ENCODE data around the gene PHF21B. TPM values are rescaled to one million over a fixed set of nuclear protein-coding genes. Genes with fewer than 3 reads are reported as not detected.
"Not testable (repeated sequence)": the region's sequence is repeated elsewhere in the genome, so short reads cannot be mapped to it uniquely, and the experiment has no call there.

The PHF21B gene
- total RNA-seq, 1 experiment from 2014 or later: 5.9 TPM

- no peaks in the 10 kb centered on the region for H3K27me3 ChIP-seq (ENCODE audit: low read length)
- no peak overlapping the region for H3K4me3 ChIP-seq (ENCODE audit: low read length)
- no peak overlapping the region for H3K27ac ChIP-seq (ENCODE audit: low read length)
- H3K4me2 ChIP-seq (ENCODE audit: low read depth, low read length, poor library complexity, severe bottlenecking): no peak overlapping the region
- H3K9me2 ChIP-seq (replicated peaks; ENCODE audit: insufficient read depth, low read length): no peaks in the 10 kb centered on the region
- H3K9me3 ChIP-seq (ENCODE audit: low read length): no peaks in the 10 kb centered on the region
- no peak overlapping the region for H2AFZ ChIP-seq (ENCODE audit: low read length)
- no peaks in the 10 kb centered on the region for H3K4me1 ChIP-seq (ENCODE audit: low read length)
- no peaks in the 10 kb centered on the region for H3K36me3 ChIP-seq (ENCODE audit: insufficient read depth, low read length)
- no peaks in the 10 kb centered on the region for H4K20me1 ChIP-seq (ENCODE audit: insufficient read depth, low read depth, low read length)
- no peak for DNase-seq
- H3K79me2 ChIP-seq (ENCODE audit: low read length): no peaks in the 10 kb centered on the region
- no peak overlapping the region for H3K9ac ChIP-seq (ENCODE audit: low read length)
Measured at GRCh38 chr22:44859641-44860040, 150.2 kb downstream of the PHF21B start.

- H3K27me3 ChIP-seq (ENCODE audit: low read length); H3K4me2 ChIP-seq (ENCODE audit: low read depth, low read length, poor library complexity, severe bottlenecking); H3K79me2 ChIP-seq (ENCODE audit: low read length); H3K9ac ChIP-seq (ENCODE audit: low read length); H3K4me3 ChIP-seq (ENCODE audit: low read length); H4K20me1 ChIP-seq (ENCODE audit: insufficient read depth, low read depth, low read length); DNase-seq; H3K9me2 ChIP-seq (replicated peaks; ENCODE audit: insufficient read depth, low read length); H2AFZ ChIP-seq (ENCODE audit: low read length); H3K27ac ChIP-seq (ENCODE audit: low read length); H3K9me3 ChIP-seq (ENCODE audit: low read length); H3K4me1 ChIP-seq (ENCODE audit: low read length); H3K36me3 ChIP-seq (ENCODE audit: insufficient read depth, low read length): not testable (repeated sequence)
Measured at GRCh38 chr22:44858819-44859218, 151.0 kb downstream of the PHF21B start.

GRCh38 chr22:44855855-44856254, 153.9 kb downstream of the PHF21B start:
- Histone ChIP-seq H3K9me2 (replicated peaks; ENCODE audit: insufficient read depth, low read length) (no peaks in the 10 kb centered on the region), H3K9ac (ENCODE audit: low read length) (no peak overlapping the region), H3K4me3 (ENCODE audit: low read length) (no peak overlapping the region), H2AFZ (ENCODE audit: low read length) (no peak overlapping the region), H3K4me1 (ENCODE audit: low read length) (no peaks in the 10 kb centered on the region), H3K4me2 (ENCODE audit: low read depth, low read length, poor library complexity, severe bottlenecking) (no peak overlapping the region), H3K9me3 (ENCODE audit: low read length) (no peaks in the 10 kb centered on the region), H3K27me3 (ENCODE audit: low read length) (no peaks in the 10 kb centered on the region), H3K36me3 (ENCODE audit: insufficient read depth, low read length) (no peaks in the 10 kb centered on the region), H3K79me2 (ENCODE audit: low read length) (no peaks in the 10 kb centered on the region), H3K27ac (ENCODE audit: low read length) (no peak overlapping the region), H4K20me1 (ENCODE audit: insufficient read depth, low read depth, low read length) (no peaks in the 10 kb centered on the region)
- no peak for DNase-seq

GRCh38 chr22:44854641-44855040, 155.2 kb downstream of the PHF21B start:
- not testable (repeated sequence) for H3K4me1 ChIP-seq (ENCODE audit: low read length); H3K9me3 ChIP-seq (ENCODE audit: low read length); H4K20me1 ChIP-seq (ENCODE audit: insufficient read depth, low read depth, low read length); H3K4me3 ChIP-seq (ENCODE audit: low read length); H3K27ac ChIP-seq (ENCODE audit: low read length); H3K79me2 ChIP-seq (ENCODE audit: low read length); H2AFZ ChIP-seq (ENCODE audit: low read length); H3K4me2 ChIP-seq (ENCODE audit: low read depth, low read length, poor library complexity, severe bottlenecking); H3K9ac ChIP-seq (ENCODE audit: low read length); H3K27me3 ChIP-seq (ENCODE audit: low read length); DNase-seq; H3K36me3 ChIP-seq (ENCODE audit: insufficient read depth, low read length); H3K9me2 ChIP-seq (replicated peaks; ENCODE audit: insufficient read depth, low read length)

GRCh38 chr22:44850946-44851345, 158.9 kb downstream of the PHF21B start:
- no peak overlapping the region for H3K4me3 ChIP-seq (ENCODE audit: low read length)
- no peak overlapping the region for H3K4me2 ChIP-seq (ENCODE audit: low read depth, low read length, poor library complexity, severe bottlenecking)
- H3K9me2 ChIP-seq (replicated peaks; ENCODE audit: insufficient read depth, low read length): no peaks in the 10 kb centered on the region
- H3K36me3 ChIP-seq (ENCODE audit: insufficient read depth, low read length): no peaks in the 10 kb centered on the region
- no peaks in the 10 kb centered on the region for H3K4me1 ChIP-seq (ENCODE audit: low read length)
- no peak for DNase-seq
- H2AFZ ChIP-seq (ENCODE audit: low read length): no peak overlapping the region
- no peaks in the 10 kb centered on the region for H3K79me2 ChIP-seq (ENCODE audit: low read length)
- no peaks in the 10 kb centered on the region for H4K20me1 ChIP-seq (ENCODE audit: insufficient read depth, low read depth, low read length)
- H3K27ac ChIP-seq (ENCODE audit: low read length): no peak overlapping the region
- no peak overlapping the region for H3K9ac ChIP-seq (ENCODE audit: low read length)
- no peaks in the 10 kb centered on the region for H3K27me3 ChIP-seq (ENCODE audit: low read length)
- H3K9me3 ChIP-seq (ENCODE audit: low read length): no peaks in the 10 kb centered on the region

GRCh38 chr22:44848791-44849420, 160.9 kb downstream of the PHF21B start:
- Histone ChIP-seq H3K36me3 (ENCODE audit: insufficient read depth, low read length) (no peaks in the 10 kb centered on the region), H3K9ac (ENCODE audit: low read length) (no peak overlapping the region), H3K27me3 (ENCODE audit: low read length) (no peaks in the 10 kb centered on the region), H3K4me3 (ENCODE audit: low read length) (no peak overlapping the region), H3K9me3 (ENCODE audit: low read length) (no peaks in the 10 kb centered on the region), H4K20me1 (ENCODE audit: insufficient read depth, low read depth, low read length) (no peaks in the 10 kb centered on the region), H2AFZ (ENCODE audit: low read length) (no peak overlapping the region), H3K4me1 (ENCODE audit: low read length) (no peaks in the 10 kb centered on the region), H3K79me2 (ENCODE audit: low read length) (no peaks in the 10 kb centered on the region), H3K27ac (ENCODE audit: low read length) (no peak overlapping the region), H3K4me2 (ENCODE audit: low read depth, low read length, poor library complexity, severe bottlenecking) (no peak overlapping the region), H3K9me2 (replicated peaks; ENCODE audit: insufficient read depth, low read length) (no peaks in the 10 kb centered on the region)
- no peak for DNase-seq

- no peaks in the 10 kb centered on the region for H3K9me2 ChIP-seq (replicated peaks; ENCODE audit: insufficient read depth, low read length)
- H3K36me3 ChIP-seq (ENCODE audit: insufficient read depth, low read length): no peaks in the 10 kb centered on the region
- no peaks in the 10 kb centered on the region for H3K27me3 ChIP-seq (ENCODE audit: low read length)
- H3K79me2 ChIP-seq (ENCODE audit: low read length): no peaks in the 10 kb centered on the region
- H4K20me1 ChIP-seq (ENCODE audit: insufficient read depth, low read depth, low read length): no peaks in the 10 kb centered on the region
- H3K9me3 ChIP-seq (ENCODE audit: low read length): no peaks in the 10 kb centered on the region
- H3K4me1 ChIP-seq (ENCODE audit: low read length): no peaks in the 10 kb centered on the region
- H3K4me2 ChIP-seq (ENCODE audit: low read depth, low read length, poor library complexity, severe bottlenecking): no peak overlapping the region
- no peak overlapping the region for H3K27ac ChIP-seq (ENCODE audit: low read length)
- H3K4me3 ChIP-seq (ENCODE audit: low read length): no peak overlapping the region
- H2AFZ ChIP-seq (ENCODE audit: low read length): no peak overlapping the region
- DNase-seq: no peak
- H3K9ac ChIP-seq (ENCODE audit: low read length): no peak overlapping the region
Measured at GRCh38 chr22:44848296-44848741, 161.5 kb downstream of the PHF21B start.

- no peaks in the 10 kb centered on the region for H3K9me2 ChIP-seq (replicated peaks; ENCODE audit: insufficient read depth, low read length)
- no peaks in the 10 kb centered on the region for H3K27me3 ChIP-seq (ENCODE audit: low read length)
- no peaks in the 10 kb centered on the region for H3K36me3 ChIP-seq (ENCODE audit: insufficient read depth, low read length)
- H4K20me1 ChIP-seq (ENCODE audit: insufficient read depth, low read depth, low read length): no peaks in the 10 kb centered on the region
- H3K9ac ChIP-seq (ENCODE audit: low read length): no peak overlapping the region
- no peaks in the 10 kb centered on the region for H3K9me3 ChIP-seq (ENCODE audit: low read length)
- no peak overlapping the region for H2AFZ ChIP-seq (ENCODE audit: low read length)
- no peak for DNase-seq
- H3K4me2 ChIP-seq (ENCODE audit: low read depth, low read length, poor library complexity, severe bottlenecking): no peak overlapping the region
- no peaks in the 10 kb centered on the region for H3K79me2 ChIP-seq (ENCODE audit: low read length)
- no peaks in the 10 kb centered on the region for H3K4me1 ChIP-seq (ENCODE audit: low read length)
- H3K27ac ChIP-seq (ENCODE audit: low read length): no peak overlapping the region
- H3K4me3 ChIP-seq (ENCODE audit: low read length): no peak overlapping the region
Measured at GRCh38 chr22:44847892-44848291, 161.9 kb downstream of the PHF21B start.

- H3K4me3 ChIP-seq (ENCODE audit: low read length): no peak overlapping the region
- H3K9me3 ChIP-seq (ENCODE audit: low read length): no peaks in the 10 kb centered on the region
- no peak overlapping the region for H3K4me2 ChIP-seq (ENCODE audit: low read depth, low read length, poor library complexity, severe bottlenecking)
- H4K20me1 ChIP-seq (ENCODE audit: insufficient read depth, low read depth, low read length): no peaks in the 10 kb centered on the region
- H3K27ac ChIP-seq (ENCODE audit: low read length): no peak overlapping the region
- no peaks in the 10 kb centered on the region for H3K36me3 ChIP-seq (ENCODE audit: insufficient read depth, low read length)
- no peak overlapping the region for H3K9ac ChIP-seq (ENCODE audit: low read length)
- no peak overlapping the region for H2AFZ ChIP-seq (ENCODE audit: low read length)
- H3K79me2 ChIP-seq (ENCODE audit: low read length): no peaks in the 10 kb centered on the region
- no peaks in the 10 kb centered on the region for H3K27me3 ChIP-seq (ENCODE audit: low read length)
- H3K9me2 ChIP-seq (replicated peaks; ENCODE audit: insufficient read depth, low read length): no peaks in the 10 kb centered on the region
- H3K4me1 ChIP-seq (ENCODE audit: low read length): no peaks in the 10 kb centered on the region
- DNase-seq: no peak
Measured at GRCh38 chr22:44847380-44847779, 162.4 kb downstream of the PHF21B start.
